ENCODE data around the gene MXRA8. TPM values are rescaled to one million over a fixed set of nuclear protein-coding genes. Genes with fewer than 3 reads are reported as not detected.

The MXRA8 gene, protein sequence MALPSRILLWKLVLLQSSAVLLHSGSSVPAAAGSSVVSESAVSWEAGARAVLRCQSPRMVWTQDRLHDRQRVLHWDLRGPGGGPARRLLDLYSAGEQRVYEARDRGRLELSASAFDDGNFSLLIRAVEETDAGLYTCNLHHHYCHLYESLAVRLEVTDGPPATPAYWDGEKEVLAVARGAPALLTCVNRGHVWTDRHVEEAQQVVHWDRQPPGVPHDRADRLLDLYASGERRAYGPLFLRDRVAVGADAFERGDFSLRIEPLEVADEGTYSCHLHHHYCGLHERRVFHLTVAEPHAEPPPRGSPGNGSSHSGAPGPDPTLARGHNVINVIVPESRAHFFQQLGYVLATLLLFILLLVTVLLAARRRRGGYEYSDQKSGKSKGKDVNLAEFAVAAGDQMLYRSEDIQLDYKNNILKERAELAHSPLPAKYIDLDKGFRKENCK
- 0.14 to 0.27 TPM (median 0.23 TPM) in 5 replicates for total RNA-seq (2022; extraction: Qiagen RNA extraction; ENCODE audit: low read depth)

DNA sequence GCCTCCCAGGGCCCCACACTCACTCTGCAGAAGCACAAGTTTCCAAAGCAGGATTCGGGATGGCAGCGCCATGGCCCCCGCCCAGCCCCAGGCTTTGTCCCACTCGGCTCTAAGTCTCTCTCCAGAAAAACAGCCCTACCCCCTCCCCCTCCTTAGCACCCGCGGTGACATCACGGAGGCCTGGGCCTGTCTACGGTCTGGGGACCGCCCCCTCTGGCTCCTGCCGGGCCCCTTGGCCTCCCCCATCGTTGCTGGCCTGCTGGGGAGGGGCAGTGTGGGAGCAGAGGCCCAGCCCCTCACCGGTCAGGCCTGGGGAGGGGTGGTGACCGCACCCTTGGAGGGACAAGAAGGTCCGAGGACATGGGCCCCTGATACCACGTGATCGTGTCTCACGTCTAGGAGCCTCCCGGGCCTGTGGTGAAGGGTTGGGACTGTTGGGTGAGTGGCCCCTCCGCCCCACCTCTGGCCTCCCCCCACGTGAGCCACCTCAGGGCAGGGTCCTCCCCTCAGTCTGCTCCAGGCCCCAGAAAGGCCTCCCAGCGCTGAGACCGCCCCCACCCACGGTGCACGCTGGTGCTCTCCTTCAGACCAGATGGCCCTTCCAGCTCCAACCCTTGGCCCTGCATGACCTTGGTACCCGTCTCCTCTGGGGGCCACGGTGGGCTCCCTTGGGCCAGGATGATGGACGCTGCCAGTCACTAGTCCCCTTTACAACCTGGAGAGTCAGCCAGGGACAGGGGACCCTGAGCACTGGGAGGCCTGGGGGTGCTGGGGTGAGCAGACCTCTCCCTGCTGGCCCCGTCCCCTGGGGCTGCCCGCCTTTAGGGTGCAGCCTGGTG, at the start of gene MXRA8:
MXRA8 (minus strand) TSS at position 123 of the 839 bp plus-strand sequence; CDS start at position 72, 51 bp downstream.

GRCh38 chr1:1406821-1407635, 48.7 kb upstream of the MXRA8 start, which contains the start of gene MRPL20:
Gene MRPL20, minus strand, starts transcription at chr1:1407293. Its CDS starts 76 bp downstream, at chr1:1407217.

GRCh38 chr1:1399187-1399871, 41.0 kb upstream of the MXRA8 start, which contains the start of gene CCNL2:
Gene CCNL2, minus strand, starts transcription at chr1:1399335. Its CDS starts 29 bp downstream, at chr1:1399306.

DNA sequence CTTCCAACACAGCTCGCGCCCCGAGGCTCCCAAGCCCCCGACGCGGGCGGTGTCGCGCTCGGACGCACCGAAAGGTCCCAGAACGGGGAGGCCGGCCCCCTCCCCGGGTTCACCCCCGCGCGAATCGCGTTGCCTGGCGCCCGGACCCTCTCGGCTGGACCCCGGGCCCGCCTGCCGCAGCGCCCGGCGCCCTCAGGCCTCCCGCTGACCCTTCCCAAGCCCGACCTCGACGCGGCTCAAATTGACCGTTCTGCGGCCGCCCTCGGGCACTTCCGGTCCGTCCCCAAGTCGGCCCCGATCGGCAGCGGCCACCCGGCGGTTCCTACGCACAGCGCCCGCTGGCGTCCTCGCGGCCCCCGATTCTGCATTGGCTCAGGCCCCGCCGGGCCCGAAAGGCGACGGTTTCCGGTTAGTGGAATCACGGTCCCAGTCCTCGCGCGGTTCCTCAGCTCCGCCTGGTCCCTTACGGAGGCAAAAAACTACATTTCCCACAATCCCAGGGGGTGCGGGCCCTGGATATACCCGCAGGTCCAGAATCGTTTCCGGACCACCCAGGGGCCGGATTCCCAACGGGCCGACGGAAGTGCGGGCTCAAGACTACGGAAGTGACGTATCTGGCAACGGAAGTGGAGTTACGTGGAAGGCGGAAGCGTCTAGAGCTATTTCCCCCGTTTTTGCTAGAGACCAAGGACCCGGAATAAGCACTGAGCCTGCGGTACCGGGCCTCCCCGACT, 16.7 kb upstream of the MXRA8 start, which contains the start of gene AURKAIP1:
AURKAIP1 (minus strand) TSS at position 279 of the 734 bp plus-strand sequence. CDS start 451 bp downstream, outside the sequence.

GRCh38 chr1:1349256-1350012, 8.9 kb downstream of the MXRA8 start, which contains the start of gene DVL1:
Gene DVL1, minus strand, starts transcription at chr1:1349418. Its CDS starts 353 bp downstream, at chr1:1349065.

DNA sequence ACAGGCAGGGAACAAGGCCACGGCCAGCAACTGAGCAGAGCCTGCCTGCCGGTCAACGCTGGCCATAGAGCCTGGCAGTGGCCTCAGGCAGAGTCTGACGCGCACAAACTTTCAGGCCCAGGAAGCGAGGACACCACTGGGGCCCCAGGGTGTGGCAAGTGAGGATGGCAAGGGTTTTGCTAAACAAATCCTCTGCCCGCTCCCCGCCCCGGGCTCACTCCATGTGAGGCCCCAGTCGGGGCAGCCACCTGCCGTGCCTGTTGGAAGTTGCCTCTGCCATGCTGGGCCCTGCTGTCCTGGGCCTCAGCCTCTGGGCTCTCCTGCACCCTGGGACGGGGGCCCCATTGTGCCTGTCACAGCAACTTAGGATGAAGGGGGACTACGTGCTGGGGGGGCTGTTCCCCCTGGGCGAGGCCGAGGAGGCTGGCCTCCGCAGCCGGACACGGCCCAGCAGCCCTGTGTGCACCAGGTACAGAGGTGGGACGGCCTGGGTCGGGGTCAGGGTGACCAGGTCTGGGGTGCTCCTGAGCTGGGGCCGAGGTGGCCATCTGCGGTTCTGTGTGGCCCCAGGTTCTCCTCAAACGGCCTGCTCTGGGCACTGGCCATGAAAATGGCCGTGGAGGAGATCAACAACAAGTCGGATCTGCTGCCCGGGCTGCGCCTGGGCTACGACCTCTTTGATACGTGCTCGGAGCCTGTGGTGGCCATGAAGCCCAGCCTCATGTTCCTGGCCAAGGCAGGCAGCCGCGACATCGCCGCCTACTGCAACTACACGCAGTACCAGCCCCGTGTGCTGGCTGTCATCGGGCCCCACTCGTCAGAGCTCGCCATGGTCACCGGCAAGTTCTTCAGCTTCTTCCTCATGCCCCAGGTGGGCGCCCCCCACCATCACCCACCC, 27.0 kb downstream of the MXRA8 start, which contains the start of gene TAS1R3:
TAS1R3 (plus strand) TSS at position 213 of the 898 bp plus-strand sequence; CDS start at position 279, 66 bp downstream.

GRCh38 chr1:1324524-1325287, 33.6 kb downstream of the MXRA8 start, which contains the start of the genes CPTP and INTS11:
Gene CPTP, plus strand, starts transcription at chr1:1324802. Its CDS starts 2,109 bp downstream, at chr1:1326911.
Gene INTS11, minus strand, starts transcription at chr1:1324660. Its CDS starts 52 bp downstream, at chr1:1324608.

GRCh38 chr1:1307923-1308755, 50.2 kb downstream of the MXRA8 start, which contains the start of the genes ACAP3 and PUSL1:
Gene ACAP3, minus strand, starts transcription at chr1:1307930. Its CDS starts 115 bp downstream, at chr1:1307815.
Gene PUSL1, plus strand, starts transcription at chr1:1308597. Its CDS starts 47 bp downstream, at chr1:1308644.

Other genes starting within 250 kb of the MXRA8 start
- gene C1orf159, start 242.5 kb downstream of the MXRA8 start, total RNA-seq (2022; extraction: Qiagen RNA extraction; ENCODE audit: low read depth): 11.5 to 16.4 TPM (median 12.5 TPM) in 5 replicates
- gene TTLL10, start 184.7 kb downstream of the MXRA8 start, total RNA-seq (2022; extraction: Qiagen RNA extraction; ENCODE audit: low read depth): not detected in 5 replicates
- gene TNFRSF18, start 152.0 kb downstream of the MXRA8 start, total RNA-seq (2022; extraction: Qiagen RNA extraction; ENCODE audit: low read depth): 0.23 to 0.31 TPM in 2 of 5 replicates, not detected in the others
- gene TNFRSF4, start 144.4 kb downstream of the MXRA8 start, total RNA-seq (2022; extraction: Qiagen RNA extraction; ENCODE audit: low read depth): 0.17 TPM in 1 of 5 replicates, not detected in the others
- 110 to 131 TPM (median 118 TPM) in 5 replicates for gene SDF4, start 126.6 kb downstream of the MXRA8 start, total RNA-seq (2022; extraction: Qiagen RNA extraction; ENCODE audit: low read depth)
- 9.3 to 19.5 TPM (median 18.1 TPM) in 5 replicates for gene B3GALT6, start 126.3 kb downstream of the MXRA8 start, total RNA-seq (2022; extraction: Qiagen RNA extraction; ENCODE audit: low read depth)
- 0.97 to 1.7 TPM (median 1.5 TPM) in 5 replicates for gene C1QTNF12, start 111.8 kb downstream of the MXRA8 start, total RNA-seq (2022; extraction: Qiagen RNA extraction; ENCODE audit: low read depth)
- gene UBE2J2, start 84.7 kb downstream of the MXRA8 start, total RNA-seq (2022; extraction: Qiagen RNA extraction; ENCODE audit: low read depth): 35.4 to 51.3 TPM (median 47.1 TPM) in 5 replicates
- gene SCNN1D, start 78.1 kb downstream of the MXRA8 start, total RNA-seq (2022; extraction: Qiagen RNA extraction; ENCODE audit: low read depth): 0.56 to 1.4 TPM (median 1.3 TPM) in 5 replicates
- gene ACAP3, start 50.6 kb downstream of the MXRA8 start, total RNA-seq (2022; extraction: Qiagen RNA extraction; ENCODE audit: low read depth): 11.2 to 21.2 TPM (median 16.3 TPM) in 5 replicates
- gene PUSL1, start 50.0 kb downstream of the MXRA8 start, total RNA-seq (2022; extraction: Qiagen RNA extraction; ENCODE audit: low read depth): 15.4 to 25.1 TPM (median 23.2 TPM) in 5 replicates
- 47.8 to 64.8 TPM (median 58.8 TPM) in 5 replicates for gene INTS11, start 33.9 kb downstream of the MXRA8 start, total RNA-seq (2022; extraction: Qiagen RNA extraction; ENCODE audit: low read depth)
- 12.8 to 22.6 TPM (median 18.6 TPM) in 5 replicates for gene CPTP, start 33.8 kb downstream of the MXRA8 start, total RNA-seq (2022; extraction: Qiagen RNA extraction; ENCODE audit: low read depth)
- 0.09 to 0.16 TPM (median 0.12 TPM) in 5 replicates for gene TAS1R3, start 27.3 kb downstream of the MXRA8 start, total RNA-seq (2022; extraction: Qiagen RNA extraction; ENCODE audit: low read depth)
- gene DVL1, start 9.1 kb downstream of the MXRA8 start, total RNA-seq (2022; extraction: Qiagen RNA extraction; ENCODE audit: low read depth): 47.0 to 84.6 TPM (median 76.5 TPM) in 5 replicates
- 109 to 188 TPM (median 157 TPM) in 5 replicates for gene AURKAIP1, start 16.7 kb upstream of the MXRA8 start, total RNA-seq (2022; extraction: Qiagen RNA extraction; ENCODE audit: low read depth)
- gene CCNL2, start 40.8 kb upstream of the MXRA8 start, total RNA-seq (2022; extraction: Qiagen RNA extraction; ENCODE audit: low read depth): 40.1 to 58.5 TPM (median 55.1 TPM) in 5 replicates
- 130 to 154 TPM (median 133 TPM) in 5 replicates for gene MRPL20, start 48.7 kb upstream of the MXRA8 start, total RNA-seq (2022; extraction: Qiagen RNA extraction; ENCODE audit: low read depth)
- 0.07 to 0.09 TPM in 2 of 5 replicates, not detected in the others for gene ANKRD65, start 62.7 kb upstream of the MXRA8 start, total RNA-seq (2022; extraction: Qiagen RNA extraction; ENCODE audit: low read depth)
- gene VWA1, start 77.1 kb upstream of the MXRA8 start, total RNA-seq (2022; extraction: Qiagen RNA extraction; ENCODE audit: low read depth): 6.1 to 16.9 TPM (median 13.8 TPM) in 5 replicates
- gene ATAD3C, start 91.1 kb upstream of the MXRA8 start, total RNA-seq (2022; extraction: Qiagen RNA extraction; ENCODE audit: low read depth): not detected in 5 replicates
- gene ATAD3B, start 113.2 kb upstream of the MXRA8 start, total RNA-seq (2022; extraction: Qiagen RNA extraction; ENCODE audit: low read depth): 1.6 to 3.5 TPM (median 2.7 TPM) in 5 replicates
- gene ATAD3A, start 153.6 kb upstream of the MXRA8 start, total RNA-seq (2022; extraction: Qiagen RNA extraction; ENCODE audit: low read depth): 30.4 to 40.6 TPM (median 33.6 TPM) in 5 replicates
- 0.44 to 0.77 TPM (median 0.56 TPM) in 5 replicates for gene TMEM240, start 182.1 kb upstream of the MXRA8 start, total RNA-seq (2022; extraction: Qiagen RNA extraction; ENCODE audit: low read depth)
- 77.9 to 108 TPM (median 106 TPM) in 5 replicates for gene SSU72, start 216.3 kb upstream of the MXRA8 start, total RNA-seq (2022; extraction: Qiagen RNA extraction; ENCODE audit: low read depth)
- 6.3 to 10.2 TPM (median 7.4 TPM) in 5 replicates for gene FNDC10, start 241.6 kb upstream of the MXRA8 start, total RNA-seq (2022; extraction: Qiagen RNA extraction; ENCODE audit: low read depth)